Measurements from ENCODE around the gene ARHGAP23.

DNA sequence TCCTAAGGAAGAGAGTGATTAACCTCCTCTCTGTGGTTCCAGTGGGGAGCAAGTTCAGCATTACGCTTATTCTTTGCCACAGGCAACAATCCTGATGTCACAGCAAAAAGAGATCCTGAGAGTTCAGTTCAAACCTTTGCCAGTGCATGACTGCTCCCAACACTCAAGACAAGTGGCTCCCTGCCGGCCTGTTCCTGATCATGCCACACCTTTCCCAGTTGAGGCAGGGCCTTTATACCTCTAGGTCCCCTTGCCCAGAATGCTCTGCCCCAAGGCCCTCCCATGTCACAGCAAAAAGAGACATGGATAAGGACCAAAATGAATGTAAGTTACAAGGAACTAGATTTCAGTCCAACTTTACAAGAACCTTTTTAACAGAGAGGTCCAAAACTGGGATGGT, 31.0 kb upstream of the ARHGAP23 start:
- TF ChIP-seq EZH2phosphoT487 (IDR thresholded peaks at IDR 0.05; ENCODE audit: borderline replicate concordance), result no peak
- TF ChIP-seq, protein P1, sequence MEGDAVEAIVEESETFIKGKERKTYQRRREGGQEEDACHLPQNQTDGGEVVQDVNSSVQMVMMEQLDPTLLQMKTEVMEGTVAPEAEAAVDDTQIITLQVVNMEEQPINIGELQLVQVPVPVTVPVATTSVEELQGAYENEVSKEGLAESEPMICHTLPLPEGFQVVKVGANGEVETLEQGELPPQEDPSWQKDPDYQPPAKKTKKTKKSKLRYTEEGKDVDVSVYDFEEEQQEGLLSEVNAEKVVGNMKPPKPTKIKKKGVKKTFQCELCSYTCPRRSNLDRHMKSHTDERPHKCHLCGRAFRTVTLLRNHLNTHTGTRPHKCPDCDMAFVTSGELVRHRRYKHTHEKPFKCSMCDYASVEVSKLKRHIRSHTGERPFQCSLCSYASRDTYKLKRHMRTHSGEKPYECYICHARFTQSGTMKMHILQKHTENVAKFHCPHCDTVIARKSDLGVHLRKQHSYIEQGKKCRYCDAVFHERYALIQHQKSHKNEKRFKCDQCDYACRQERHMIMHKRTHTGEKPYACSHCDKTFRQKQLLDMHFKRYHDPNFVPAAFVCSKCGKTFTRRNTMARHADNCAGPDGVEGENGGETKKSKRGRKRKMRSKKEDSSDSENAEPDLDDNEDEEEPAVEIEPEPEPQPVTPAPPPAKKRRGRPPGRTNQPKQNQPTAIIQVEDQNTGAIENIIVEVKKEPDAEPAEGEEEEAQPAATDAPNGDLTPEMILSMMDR (conservative IDR thresholded peaks at IDR 0.05; ENCODE audit: low read length), result no peak
